Nephron (organoid): Measurements from ENCODE around the gene LDLRAD1.
"Not testable (repeated sequence)": the region's sequence is repeated elsewhere in the genome, so short reads cannot be mapped to it uniquely, and the experiment has no call there.

Experiments used
- H3K27ac Mint-ChIP-seq, 3 experiments: 2 replicates each; pipeline ENCODE4 v1.8.0; 2020; ENCODE audit warnings: mixed read lengths in 3 of 3, mild to moderate bottlenecking in 2 of 3, moderate library complexity in 1 of 3
- H3K27me3 Mint-ChIP-seq: 2 replicates; pipeline ENCODE4 v1.8.0; 2021; ENCODE audit warnings: low read depth, mild to moderate bottlenecking, moderate library complexity, mixed read lengths
- H3K36me3 Mint-ChIP-seq: 2 replicates; pipeline ENCODE4 v1.8.0; 2020; ENCODE audit warnings: low read depth, mixed read lengths
- H3K4me1 Mint-ChIP-seq: 2 replicates; pipeline ENCODE4 v1.8.0; 2020; ENCODE audit warnings: mixed read lengths
- H3K4me3 Mint-ChIP-seq, 3 experiments: 2 replicates each; pipeline ENCODE4 v1.8.0; 2020; ENCODE audit warnings: mild to moderate bottlenecking in 3 of 3, mixed read lengths in 3 of 3, moderate library complexity in 2 of 3
- H3K9me3 Mint-ChIP-seq: 2 replicates; pipeline ENCODE4 v1.8.0; 2020; ENCODE audit warnings: mixed read lengths
- TF ChIP-seq, protein P1 (sequence below), 3 experiments: fragments of 200-600 bp; sonication (generic); IDR thresholded peaks; one replicate each; pipeline ENCODE4 v1.5.0; 2021; ENCODE audit warnings: antibody characterized with exemption in 3 of 3; ENCODE audit not compliant: unreplicated experiment in 3 of 3

Gene LDLRAD1

GRCh38 chr1:54001591-54001990 lies 16.4 kb downstream of the LDLRAD1 start:
- Mint-ChIP-seq H3K4me1 (no peaks in the 10 kb centered on the region), H3K9me3 (peaks cover 3% of the 10 kb centered on the region), H3K4me3 (no peak overlapping the region), H3K27ac (no peak overlapping the region), H3K36me3 (no peaks in the 10 kb centered on the region), H3K27me3 (peaks cover 4% of the 10 kb centered on the region)
- TF ChIP-seq, protein P1, sequence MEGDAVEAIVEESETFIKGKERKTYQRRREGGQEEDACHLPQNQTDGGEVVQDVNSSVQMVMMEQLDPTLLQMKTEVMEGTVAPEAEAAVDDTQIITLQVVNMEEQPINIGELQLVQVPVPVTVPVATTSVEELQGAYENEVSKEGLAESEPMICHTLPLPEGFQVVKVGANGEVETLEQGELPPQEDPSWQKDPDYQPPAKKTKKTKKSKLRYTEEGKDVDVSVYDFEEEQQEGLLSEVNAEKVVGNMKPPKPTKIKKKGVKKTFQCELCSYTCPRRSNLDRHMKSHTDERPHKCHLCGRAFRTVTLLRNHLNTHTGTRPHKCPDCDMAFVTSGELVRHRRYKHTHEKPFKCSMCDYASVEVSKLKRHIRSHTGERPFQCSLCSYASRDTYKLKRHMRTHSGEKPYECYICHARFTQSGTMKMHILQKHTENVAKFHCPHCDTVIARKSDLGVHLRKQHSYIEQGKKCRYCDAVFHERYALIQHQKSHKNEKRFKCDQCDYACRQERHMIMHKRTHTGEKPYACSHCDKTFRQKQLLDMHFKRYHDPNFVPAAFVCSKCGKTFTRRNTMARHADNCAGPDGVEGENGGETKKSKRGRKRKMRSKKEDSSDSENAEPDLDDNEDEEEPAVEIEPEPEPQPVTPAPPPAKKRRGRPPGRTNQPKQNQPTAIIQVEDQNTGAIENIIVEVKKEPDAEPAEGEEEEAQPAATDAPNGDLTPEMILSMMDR (IDR thresholded peaks at IDR 0.05; ENCODE audit: unreplicated experiment in 3 of 3) = no peak

DNA sequence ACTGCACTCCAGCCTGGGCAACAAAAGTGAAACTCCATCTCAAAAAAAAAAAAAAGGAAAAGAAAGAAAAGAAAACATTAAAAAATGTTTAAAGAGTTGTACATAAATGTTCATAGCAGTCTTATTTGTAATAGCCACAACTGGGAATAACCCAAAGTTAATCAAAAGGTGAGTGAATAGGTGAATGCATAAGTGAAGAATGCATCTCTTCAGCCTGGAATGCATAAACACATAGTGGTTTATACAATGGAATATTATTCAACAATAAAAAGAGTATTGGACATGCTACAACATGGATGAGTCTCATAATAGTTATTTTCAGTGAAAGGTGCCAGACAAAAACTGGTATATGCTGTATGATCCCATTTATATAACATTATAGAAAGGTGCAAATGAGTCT lies 18.1 kb downstream of the LDLRAD1 start:
- peaks cover 4% of the 10 kb centered on the region for H3K27me3 Mint-ChIP-seq
- no peak overlapping the region for H3K27ac Mint-ChIP-seq
- peaks cover 3% of the 10 kb centered on the region for H3K9me3 Mint-ChIP-seq
- no peaks in the 10 kb centered on the region for H3K36me3 Mint-ChIP-seq
- TF ChIP-seq, protein P1 (IDR thresholded peaks at IDR 0.05; ENCODE audit: unreplicated experiment in 3 of 3) = no peak
- no peaks in the 10 kb centered on the region for H3K4me1 Mint-ChIP-seq
- no peak overlapping the region for H3K4me3 Mint-ChIP-seq

DNA sequence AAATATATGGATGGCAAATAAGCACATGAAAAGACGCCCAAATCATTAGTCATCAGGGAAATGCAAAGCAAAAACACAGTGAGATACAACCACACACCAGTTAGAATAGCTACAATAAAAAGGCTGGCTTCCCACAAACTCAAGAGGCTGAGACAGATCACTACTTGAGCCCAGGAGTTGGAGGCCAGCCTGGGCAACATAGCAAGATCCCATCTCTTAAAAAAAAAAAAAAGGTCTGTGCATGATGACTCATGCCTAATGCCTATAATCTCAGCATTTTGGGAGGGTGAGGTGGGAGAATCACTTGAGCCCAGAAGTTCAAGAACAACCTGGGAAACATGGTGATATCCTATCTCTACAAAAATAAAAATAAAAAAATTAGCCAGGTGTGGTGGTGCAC lies 19.8 kb downstream of the LDLRAD1 start:
- peaks cover 3% of the 10 kb centered on the region for H3K9me3 Mint-ChIP-seq
- TF ChIP-seq, protein P1 (IDR thresholded peaks at IDR 0.05; ENCODE audit: unreplicated experiment in 3 of 3) = no peak

GRCh38 chr1:53995683-53996082 lies 22.3 kb downstream of the LDLRAD1 start:
- no peaks in the 10 kb centered on the region for H3K36me3 Mint-ChIP-seq
- H3K4me3 Mint-ChIP-seq = no peak overlapping the region
- H3K4me1 Mint-ChIP-seq = no peaks in the 10 kb centered on the region
- H3K27me3 Mint-ChIP-seq = no peaks in the 10 kb centered on the region
- no peak overlapping the region for H3K27ac Mint-ChIP-seq
- TF ChIP-seq, protein P1 (IDR thresholded peaks at IDR 0.05; ENCODE audit: unreplicated experiment in 3 of 3) = no peak
- H3K9me3 Mint-ChIP-seq = no peaks in the 10 kb centered on the region

More for the DNA sequence above, 19.8 kb downstream of the LDLRAD1 start:
- no peak overlapping the region for H3K4me3 Mint-ChIP-seq
- peaks cover 4% of the 10 kb centered on the region for H3K27me3 Mint-ChIP-seq
- no peaks in the 10 kb centered on the region for H3K4me1 Mint-ChIP-seq
- H3K27ac Mint-ChIP-seq = no peak overlapping the region
- no peaks in the 10 kb centered on the region for H3K36me3 Mint-ChIP-seq

- H3K27ac Mint-ChIP-seq, H3K4me1 Mint-ChIP-seq, H3K4me3 Mint-ChIP-seq, H3K36me3 Mint-ChIP-seq, H3K9me3 Mint-ChIP-seq, H3K27me3 Mint-ChIP-seq: not testable (repeated sequence)
These were observed 23.5 kb downstream of the LDLRAD1 start for GRCh38 chr1:53994516-53994915.

- TF ChIP-seq, protein P1 (IDR thresholded peaks at IDR 0.05; ENCODE audit: unreplicated experiment in 3 of 3) = peak in 2 of 3 experiments; percentile 12 to 22
- H3K27ac Mint-ChIP-seq = no peak overlapping the region
- H3K9me3 Mint-ChIP-seq = no peaks in the 10 kb centered on the region
- peaks cover 6% of the 10 kb centered on the region for H3K27me3 Mint-ChIP-seq
- H3K36me3 Mint-ChIP-seq = no peaks in the 10 kb centered on the region
- H3K4me1 Mint-ChIP-seq = no peaks in the 10 kb centered on the region
- H3K4me3 Mint-ChIP-seq = no peak overlapping the region
These were observed 25.7 kb downstream of the LDLRAD1 start for GRCh38 chr1:53992085-53992874.
